Liver (tissue), 9 donors: ENCODE measurements around the gene TIMM8B. TPM values are rescaled to one million over a fixed set of nuclear protein-coding genes. Genes with fewer than 3 reads are reported as not detected.
A peak's percentile ranks its signal among the peaks of the same experiment; 100 is the strongest.

Experiments
- DNase-seq: peaks from one replicate; pipeline ENCODE4 v3.0.0-alpha.2; 2017; ENCODE audit warnings: low spot score
- H3K27ac ChIP-seq, 2 donors: one replicate each; pipeline ENCODE4 v1.7.0; 2013; ENCODE audit warnings: inconsistent platforms in 2 of 2, low read length in 2 of 2, control low read depth in 1 of 2, low read depth in 1 of 2, mild to moderate bottlenecking in 1 of 2
- H3K27me3 ChIP-seq, 4 donors: one replicate each; pipeline versions ENCODE4 v1.6.1 to v1.7.0; 2013; ENCODE audit warnings: low read length in 3 of 4, inconsistent platforms in 1 of 4, mild to moderate bottlenecking in 1 of 4, moderate library complexity in 1 of 4; ENCODE audit not compliant: control insufficient read depth in 4 of 4, insufficient read depth in 4 of 4
- H3K36me3 ChIP-seq, 4 donors: one replicate each; pipeline versions ENCODE4 v1.6.1 to v1.7.0; 2013; ENCODE audit warnings: low read length in 3 of 4, mild to moderate bottlenecking in 3 of 4, low read depth in 1 of 4, moderate library complexity in 1 of 4; ENCODE audit not compliant: control insufficient read depth in 4 of 4, insufficient read depth in 3 of 4
- H3K4me1 ChIP-seq, 4 donors: one replicate each; pipeline versions ENCODE4 v1.6.1 to v1.7.0; 2013; ENCODE audit warnings: low read length in 3 of 4, mild to moderate bottlenecking in 3 of 4, moderate library complexity in 1 of 4; ENCODE audit not compliant: control insufficient read depth in 4 of 4, insufficient read depth in 4 of 4
- H3K4me3 ChIP-seq, 3 donors: one replicate each; pipeline versions ENCODE4 v1.6.1 to v1.7.0; 2013; ENCODE audit warnings: low read length in 3 of 3, control low read depth in 1 of 3, low read depth in 1 of 3, mild to moderate bottlenecking in 1 of 3
- H3K9ac ChIP-seq, 2 donors: one replicate each; pipeline ENCODE4 v1.7.0; 2013; ENCODE audit warnings: low read length in 2 of 2, mild to moderate bottlenecking in 2 of 2, moderate library complexity in 2 of 2, control low read depth in 1 of 2, low read depth in 1 of 2
- H3K9me3 ChIP-seq, 4 donors: one replicate each; pipeline versions ENCODE4 v1.6.1 to v1.7.0; 2013; ENCODE audit warnings: low read length in 3 of 4; ENCODE audit not compliant: control insufficient read depth in 4 of 4
- ATF3 ChIP-seq: IDR thresholded peaks from 2 replicates; pipeline ENCODE4 v1.6.1; 2016; ENCODE audit warnings: antibody characterized with exemption
- CTCF ChIP-seq: fragments of 150-350 bp; IDR thresholded peaks from 2 replicates; pipeline ENCODE4 v1.5.1; 2017; ENCODE audit warnings: improper control_type of control experiment, low read depth, low read length; ENCODE audit not compliant: missing input control
- EGR1 ChIP-seq, 2 donors: IDR thresholded peaks; 2 replicates each; pipeline ENCODE4 v1.6.1; 2016 to 2018; ENCODE audit warnings: antibody characterized with exemption in 2 of 2, low read depth in 2 of 2
- FOXA1 ChIP-seq: IDR thresholded peaks from 2 replicates; pipeline ENCODE4 v1.6.1; 2016; ENCODE audit warnings: antibody characterized with exemption
- FOXA2 ChIP-seq: IDR thresholded peaks from 2 replicates; pipeline ENCODE4 v1.6.1; 2016; ENCODE audit warnings: antibody characterized with exemption
- GABPA ChIP-seq, 2 donors: IDR thresholded peaks in 1 of 2; conservative IDR thresholded peaks in 1 of 2; 2 replicates each; pipeline ENCODE4 v1.6.1; 2016; ENCODE audit warnings: antibody characterized with exemption in 2 of 2, mild to moderate bottlenecking in 1 of 2, moderate library complexity in 1 of 2
- HNF4A ChIP-seq, 2 donors: conservative IDR thresholded peaks; 2 replicates each; pipeline ENCODE4 v1.6.1; 2016; ENCODE audit warnings: antibody characterized with exemption in 2 of 2, mild to moderate bottlenecking in 2 of 2
- HNF4G ChIP-seq: IDR thresholded peaks from 2 replicates; pipeline ENCODE4 v1.6.1; 2016; ENCODE audit warnings: antibody characterized with exemption
- JUND ChIP-seq, 2 donors: IDR thresholded peaks; 2 replicates each; pipeline ENCODE4 v1.6.1; 2016; ENCODE audit warnings: antibody characterized with exemption in 2 of 2
- MAX ChIP-seq: IDR thresholded peaks from 2 replicates; pipeline ENCODE4 v1.6.1; 2016; ENCODE audit warnings: antibody characterized with exemption
- NR2F2 ChIP-seq: IDR thresholded peaks from 2 replicates; pipeline ENCODE4 v1.6.1; 2016; ENCODE audit warnings: antibody characterized with exemption
- RAD21 ChIP-seq, 2 donors: IDR thresholded peaks; 2 replicates each; pipeline ENCODE4 v1.6.1; 2016; ENCODE audit warnings: antibody characterized with exemption in 2 of 2, mild to moderate bottlenecking in 2 of 2
- REST ChIP-seq: IDR thresholded peaks from 2 replicates; pipeline ENCODE4 v1.6.1; 2016; ENCODE audit warnings: antibody characterized with exemption, mild to moderate bottlenecking
- RXRA ChIP-seq, 2 donors: IDR thresholded peaks; 2 replicates each; pipeline ENCODE4 v1.6.1; 2017 to 2018; ENCODE audit warnings: antibody characterized with exemption in 2 of 2, mild to moderate bottlenecking in 1 of 2
- SP1 ChIP-seq: IDR thresholded peaks from 2 replicates; pipeline ENCODE4 v1.6.1; 2018; ENCODE audit warnings: antibody characterized with exemption, mild to moderate bottlenecking
- TAF1 ChIP-seq: conservative IDR thresholded peaks from 2 replicates; pipeline ENCODE4 v1.6.1; 2016; ENCODE audit warnings: antibody characterized with exemption, mild to moderate bottlenecking
- YY1 ChIP-seq: IDR thresholded peaks from 2 replicates; pipeline ENCODE4 v1.6.1; 2016; ENCODE audit warnings: antibody characterized with exemption, mild to moderate bottlenecking
- ZBTB33 ChIP-seq: IDR thresholded peaks from 2 replicates; pipeline ENCODE4 v1.6.1; 2016; ENCODE audit warnings: antibody characterized with exemption
- WGBS: extraction: QIAGEN DNeasy Blood & Tissue Kit; methylation state at CpG from one replicate; pipeline ENCODE4 v1.1.7; 2013; 5-methylcytosine and 5-hydroxymethylcytosine counted together
- polyA plus RNA-seq, 2 donors: library from polyadenylated mRNA; stranded (reverse) in 1 of 2; unstranded in 1 of 2; fragments of 200-250 nt in 1 of 2; fragments of >200 nt in 1 of 2; fragmentation: Nextera tagmentation in 1 of 2; extraction: Ambion mirVana in 1 of 2; gene quantifications; one replicate each; pipeline versions ENCODE4 v1.2.1 to v1.2.3, GENCODE V29; 2013 to 2015
- total RNA-seq, 2 donors: library from RNA; depleted of rRNA; stranded (reverse); fragments of >200 nt; gene quantifications; one replicate each; pipeline ENCODE4 v1.2.3, GENCODE V29; 2014
- donor health status: healthy.
- donor health status: healthy.
- donor health status: healthy.
- donor health status: healthy.
- donor health status: healthy.

Gene TIMM8B
- total and polyA plus RNA-seq, 4 donors: 23.4 to 108 (median 78.7) TPM

- no peak for TF ChIP-seq ZBTB33
Measured at GRCh38 chr11:112082729-112083128, 3.8 kb downstream of the TIMM8B start (continued).

- WGBS: under 1% methylated on average over 43 of the region's 43 CpGs
- Histone ChIP-seq H3K9ac (peak within 1 kb of the TSS; percentile 76 to 86), H3K27ac (peak within 1 kb of the TSS; percentile 75 to 88), H3K4me3 (peak within 1 kb of the TSS; percentile 81 to 96 (median 92)), H3K9me3 (no peaks in the 10 kb centered on the region), H3K4me1 (peaks cover 0 to 13% (median 12%) of the 10 kb centered on the region in 4 donors), H3K27me3 (no peaks in the 10 kb centered on the region), H3K36me3 (peaks cover 3 to 18% (median 13%) of the 10 kb centered on the region in 4 donors)
- DNase-seq: peak; percentile 79
- TF ChIP-seq NR2F2 (peak; percentile 79), RAD21 (IDR thresholded peaks at IDR 0.05) (peak; percentile 24 to 34), HNF4G (no peak), REST (no peak), SP1 (peak; percentile 58), EGR1 (IDR thresholded peaks at IDR 0.05; ENCODE audit: low read depth in 2 of 2) (no peak), FOXA1 (no peak), MAX (peak; percentile 78), FOXA2 (no peak), TAF1 (peak; percentile 32), RXRA (IDR thresholded peaks at IDR 0.05) (peak; percentile 43 to 64), ZBTB33 (no peak), CTCF (peak; percentile 12), JUND (IDR thresholded peaks at IDR 0.05) (no peak), HNF4A (conservative IDR thresholded peaks at IDR 0.05) (no peak), ATF3 (peak; percentile 61), YY1 (peak; percentile 81), GABPA (IDR thresholded peaks at IDR 0.05 in 1 of 2, conservative IDR thresholded peaks at IDR 0.05 in 1 of 2) (peak; percentile 99)
Measured at GRCh38 chr11:112073941-112074811, 12.4 kb downstream of the TIMM8B start, which contains the start of the genes NKAPD1 and PIH1D2. Gene NKAPD1 (plus strand): TSS chr11:112074299. CDS start chr11:112075575, 1,276 bp downstream. Gene PIH1D2 (minus strand): TSS chr11:112074017. CDS start chr11:112073174, 843 bp downstream.
